Neuronal stem cell (in vitro differentiated cells): ENCODE measurements around the gene CDC42EP1.

Experiments used
- DNase-seq: peaks from one replicate; pipeline ENCODE4 v3.0.0-alpha.2; 2013; ENCODE audit warnings: low spot score
- H2AFZ ChIP-seq: one replicate; pipeline ENCODE4 v1.6.1; 2013; ENCODE audit warnings: mild to moderate bottlenecking, low read length, inconsistent platforms
- H2AK5ac ChIP-seq: 2 replicates; pipeline ENCODE4 v1.6.1; 2013; ENCODE audit warnings: low read depth, mild to moderate bottlenecking, inconsistent platforms, low read length, moderate library complexity, mixed read lengths
- H2BK120ac ChIP-seq: 2 replicates; pipeline ENCODE4 v1.6.1; 2013; ENCODE audit warnings: low read depth, mild to moderate bottlenecking, inconsistent platforms, low read length, moderate library complexity, mixed read lengths
- H2BK12ac ChIP-seq: one replicate; pipeline ENCODE4 v1.6.1; 2013; ENCODE audit warnings: low read length, inconsistent platforms
- H2BK15ac ChIP-seq: 2 replicates; pipeline ENCODE4 v1.6.1; 2013; ENCODE audit warnings: mild to moderate bottlenecking, low read length, inconsistent platforms, mixed read lengths
- H2BK5ac ChIP-seq: one replicate; pipeline ENCODE4 v1.6.1; 2013; ENCODE audit warnings: inconsistent platforms, mild to moderate bottlenecking, low read length, moderate library complexity
- H3K14ac ChIP-seq: one replicate; pipeline ENCODE4 v1.6.1; 2013; ENCODE audit warnings: low read length, inconsistent platforms
- H3K18ac ChIP-seq: 2 replicates; pipeline ENCODE4 v1.6.1; 2013; ENCODE audit warnings: low read length, inconsistent platforms
- H3K23ac ChIP-seq: 2 replicates; pipeline ENCODE4 v1.6.1; 2013; ENCODE audit warnings: low read depth, mild to moderate bottlenecking, mixed read lengths, low read length, inconsistent platforms; ENCODE audit not compliant: poor library complexity
- H3K27ac ChIP-seq: replicated peaks from 3 replicates; pipeline ENCODE4 v1.5.1; 2013; ENCODE audit warnings: low read length, inconsistent platforms
- H3K27me3 ChIP-seq, 3 experiments: 2 replicates each; pipeline ENCODE4 v1.6.1; 2013; ENCODE audit warnings: low read length in 3 of 3, mild to moderate bottlenecking in 2 of 3, inconsistent platforms in 1 of 3, low read depth in 1 of 3, mixed read lengths in 1 of 3, moderate library complexity in 1 of 3; ENCODE audit not compliant: control insufficient read depth in 3 of 3, insufficient read depth in 3 of 3
- H3K36me3 ChIP-seq, 2 donors: replicated peaks in 1 of 2; 2 replicates each; pipeline ENCODE4 v1.6.1; 2013; ENCODE audit warnings: low read length in 2 of 2; ENCODE audit not compliant: control insufficient read depth in 2 of 2, insufficient read depth in 2 of 2
- H3K4ac ChIP-seq: 2 replicates; pipeline ENCODE4 v1.6.1; 2013; ENCODE audit warnings: inconsistent platforms, mild to moderate bottlenecking, low read length, moderate library complexity
- H3K4me1 ChIP-seq, 2 donors: 1 replicate in 1 of 2; 2 replicates in 1 of 2; pipeline ENCODE4 v1.6.1; 2013; ENCODE audit warnings: low read length in 2 of 2, low read depth in 1 of 2; ENCODE audit not compliant: control insufficient read depth in 2 of 2, insufficient read depth in 1 of 2
- H3K4me2 ChIP-seq: one replicate; pipeline ENCODE4 v1.6.1; 2013; ENCODE audit warnings: mild to moderate bottlenecking, low read length, inconsistent platforms; ENCODE audit not compliant: insufficient read depth, poor library complexity, severe bottlenecking
- H3K4me3 ChIP-seq, 2 donors: 2 replicates each; pipeline ENCODE4 v1.5.1; 2013; ENCODE audit warnings: low read length in 2 of 2, mild to moderate bottlenecking in 2 of 2, inconsistent platforms in 1 of 2, moderate library complexity in 1 of 2
- H3K79me1 ChIP-seq: one replicate; pipeline ENCODE4 v1.6.1; 2013; ENCODE audit warnings: low read depth, mild to moderate bottlenecking, inconsistent platforms, low read length, moderate library complexity
- H3K9ac ChIP-seq: one replicate; pipeline ENCODE4 v1.6.1; 2013; ENCODE audit warnings: mild to moderate bottlenecking, low read depth, low read length, inconsistent platforms; ENCODE audit not compliant: poor library complexity
- H3K9me3 ChIP-seq, 2 donors: replicated peaks in 1 of 2; 2 replicates each; pipeline versions ENCODE3 to v1.6.1; 2013; ENCODE audit warnings: low read length in 2 of 2, mild to moderate bottlenecking in 2 of 2, inconsistent platforms in 1 of 2, low read depth in 1 of 2, mixed read lengths in 1 of 2, moderate library complexity in 1 of 2; ENCODE audit not compliant: control insufficient read depth in 2 of 2, insufficient read depth in 1 of 2
- H4K8ac ChIP-seq: one replicate; pipeline ENCODE4 v1.6.1; 2013; ENCODE audit warnings: low read depth, mild to moderate bottlenecking, inconsistent platforms, low read length, moderate library complexity
- H4K91ac ChIP-seq: one replicate; pipeline ENCODE4 v1.6.1; 2013; ENCODE audit warnings: low read length, low read depth, mild to moderate bottlenecking, inconsistent platforms; ENCODE audit not compliant: poor library complexity
- WGBS, 2 donors: extraction: QIAGEN DNeasy Blood & Tissue Kit; methylation state at CpG; one replicate each; pipeline ENCODE4 v1.1.7; 2013; ENCODE audit warnings: missing lambda C conversion rate in 2 of 2, mixed read lengths in 1 of 2; ENCODE audit not compliant: insufficient read length in 2 of 2, insufficient replicate concordance in 1 of 2; ENCODE audit errors: extremely low coverage in 2 of 2; 5-methylcytosine and 5-hydroxymethylcytosine counted together

Gene CDC42EP1

GRCh38 chr22:37519268-37520195 is 40.7 kb upstream of the CDC42EP1 start, which contains the start of gene CARD10:
Gene CARD10 (minus strand): TSS chr22:37519415. CDS start chr22:37519200, 215 bp downstream.
- H3K14ac ChIP-seq: peak within 1 kb of the TSS; percentile 87
- peak within 1 kb of the TSS; percentile 54 for H4K8ac ChIP-seq
- peaks cover 4 to 25% (median 16%) of the 10 kb centered on the region in 3 experiments for H3K27me3 ChIP-seq
- peak within 1 kb of the TSS; percentile 95 for H3K9ac ChIP-seq
- peak within 1 kb of the TSS; percentile 93 for H2AFZ ChIP-seq
- H2BK5ac ChIP-seq: peak within 1 kb of the TSS; percentile 49
- peak within 1 kb of the TSS; percentile 76 for H4K91ac ChIP-seq
- H3K9me3 ChIP-seq: peaks cover 0 to 1% of the 10 kb centered on the region in 2 donors
- peak within 1 kb of the TSS; percentile 92 for H2BK120ac ChIP-seq
- no peaks in the 10 kb centered on the region for H3K79me1 ChIP-seq
- peaks cover 0 to 12% of the 10 kb centered on the region in 2 donors for H3K36me3 ChIP-seq
- H3K4me2 ChIP-seq: peak within 1 kb of the TSS; percentile 87
- peak; percentile 30 for DNase-seq
- peak within 1 kb of the TSS; percentile 31 for H3K4ac ChIP-seq
- H2BK12ac ChIP-seq: peak within 1 kb of the TSS; percentile 96
- peaks cover 8 to 10% of the 10 kb centered on the region in 2 donors for H3K4me1 ChIP-seq
- H3K18ac ChIP-seq: peak within 1 kb of the TSS; percentile 99
- H3K23ac ChIP-seq: peak within 1 kb of the TSS; percentile 99
- peak within 1 kb of the TSS; percentile 69 to 88 for H3K4me3 ChIP-seq
- no CpG with 5 or more reads among the region's 99 CpGs for WGBS, 2 donors
- peak within 1 kb of the TSS; percentile 95 for H2BK15ac ChIP-seq
- peak within 1 kb of the TSS; percentile 88 for H2AK5ac ChIP-seq
- H3K27ac ChIP-seq: no peak within 1 kb of the TSS

- H3K27me3 ChIP-seq: peaks cover 4 to 25% (median 16%) of the 10 kb centered on the region in 3 experiments
Observed at GRCh38 chr22:37520776-37521191, 39.5 kb upstream of the CDC42EP1 start.

GRCh38 chr22:37521236-37521739 is 39.0 kb upstream of the CDC42EP1 start:
- H3K14ac ChIP-seq: no peak overlapping the region
- H4K8ac ChIP-seq: no peak overlapping the region
- H2BK120ac ChIP-seq: peak overlapping the region; percentile 20
- H3K4me2 ChIP-seq: no peak overlapping the region
- DNase-seq: no peak
- H4K91ac ChIP-seq: no peak overlapping the region
- WGBS, 2 donors: no CpG with 5 or more reads among the region's 14 CpGs
- H2AK5ac ChIP-seq: no peak overlapping the region
- H2BK5ac ChIP-seq: no peak overlapping the region
- no peak overlapping the region for H3K27ac ChIP-seq
- H2AFZ ChIP-seq: no peak overlapping the region
- no peak overlapping the region for H3K4ac ChIP-seq
- H3K79me1 ChIP-seq: no peaks in the 10 kb centered on the region
- no peak overlapping the region for H3K4me3 ChIP-seq
- peaks cover 0 to 1% of the 10 kb centered on the region in 2 donors for H3K9me3 ChIP-seq
- H3K4me1 ChIP-seq: peaks cover 10% of the 10 kb centered on the region in 2 donors
- no peak overlapping the region for H3K23ac ChIP-seq
- no peak overlapping the region for H2BK12ac ChIP-seq
- no peak overlapping the region for H3K9ac ChIP-seq
- H3K27me3 ChIP-seq: peaks cover 4 to 25% (median 16%) of the 10 kb centered on the region in 3 experiments
- H2BK15ac ChIP-seq: no peak overlapping the region
- H3K18ac ChIP-seq: no peak overlapping the region
- peaks cover 0 to 3% of the 10 kb centered on the region in 2 donors for H3K36me3 ChIP-seq

More at GRCh38 chr22:37520776-37521191, 39.5 kb upstream of the CDC42EP1 start:
- no peak overlapping the region for H2BK5ac ChIP-seq
- no peak overlapping the region for H4K8ac ChIP-seq
- H3K27ac ChIP-seq: no peak overlapping the region
- H3K9ac ChIP-seq: no peak overlapping the region
- no CpG with 5 or more reads among the region's 10 CpGs for WGBS, 2 donors
- H3K4me2 ChIP-seq: no peak overlapping the region
- peaks cover 0 to 1% of the 10 kb centered on the region in 2 donors for H3K9me3 ChIP-seq
- H3K36me3 ChIP-seq: peaks cover 0 to 3% of the 10 kb centered on the region in 2 donors
- no peak overlapping the region for H4K91ac ChIP-seq
- H3K23ac ChIP-seq: no peak overlapping the region
- peaks cover 10% of the 10 kb centered on the region in 2 donors for H3K4me1 ChIP-seq
- no peak overlapping the region for H2AK5ac ChIP-seq
- H3K79me1 ChIP-seq: no peaks in the 10 kb centered on the region
- H3K4me3 ChIP-seq: peak overlapping the region in 1 of 2 donors; percentile 49
- no peak for DNase-seq
- no peak overlapping the region for H3K18ac ChIP-seq
- H3K4ac ChIP-seq: no peak overlapping the region
- H2AFZ ChIP-seq: no peak overlapping the region
- no peak overlapping the region for H2BK12ac ChIP-seq
- H3K14ac ChIP-seq: no peak overlapping the region
- H2BK120ac ChIP-seq: no peak overlapping the region
- no peak overlapping the region for H2BK15ac ChIP-seq

DNA sequence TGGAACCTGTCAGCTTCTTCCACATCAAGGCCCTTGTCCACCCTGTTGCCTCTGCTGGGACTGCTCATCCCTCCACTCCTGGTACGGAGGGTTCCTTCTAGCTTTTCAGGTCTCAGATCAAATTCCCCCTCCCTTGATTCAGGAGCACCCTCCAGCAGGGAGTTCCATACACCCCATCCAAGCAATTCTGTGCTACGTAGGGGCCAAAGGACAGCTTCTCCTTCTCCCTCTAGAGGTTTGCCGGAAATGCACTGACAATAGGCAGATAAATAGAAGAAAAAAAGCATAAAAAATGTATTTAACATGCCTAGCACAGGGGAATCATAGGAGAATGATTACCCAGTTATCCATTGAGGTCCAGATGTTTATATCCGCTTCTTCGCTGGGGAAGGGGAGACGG is 37.8 kb upstream of the CDC42EP1 start:
- Histone ChIP-seq H3K23ac (no peak overlapping the region), H2BK120ac (no peak overlapping the region), H3K14ac (no peak overlapping the region), H3K4me1 (peaks cover 10% of the 10 kb centered on the region in 2 donors), H3K4ac (no peak overlapping the region), H3K36me3 (no peaks in the 10 kb centered on the region), H3K4me3 (no peak overlapping the region), H2AFZ (peak overlapping the region; percentile 54), H4K91ac (no peak overlapping the region), H3K27me3 (peaks cover 4 to 25% (median 16%) of the 10 kb centered on the region in 3 experiments), H2BK15ac (no peak overlapping the region), H3K18ac (no peak overlapping the region), H2BK12ac (no peak overlapping the region), H2BK5ac (no peak overlapping the region), H2AK5ac (no peak overlapping the region), H3K9ac (no peak overlapping the region), H3K79me1 (no peaks in the 10 kb centered on the region), H3K4me2 (no peak overlapping the region), H3K27ac (no peak overlapping the region), H3K9me3 (peaks cover 0 to 1% of the 10 kb centered on the region in 2 donors), H4K8ac (no peak overlapping the region)
- DNase-seq: no peak
- WGBS, 2 donors: no CpG with 5 or more reads among the region's 6 CpGs
